SW480 (cell line): ENCODE measurements around the gene MSANTD2.

Experiments
- DNase-seq: peaks from one replicate; pipeline ENCODE4 v3.0.0-alpha.2; 2016; ENCODE audit warnings: low spot score

MSANTD2 gene

DNA sequence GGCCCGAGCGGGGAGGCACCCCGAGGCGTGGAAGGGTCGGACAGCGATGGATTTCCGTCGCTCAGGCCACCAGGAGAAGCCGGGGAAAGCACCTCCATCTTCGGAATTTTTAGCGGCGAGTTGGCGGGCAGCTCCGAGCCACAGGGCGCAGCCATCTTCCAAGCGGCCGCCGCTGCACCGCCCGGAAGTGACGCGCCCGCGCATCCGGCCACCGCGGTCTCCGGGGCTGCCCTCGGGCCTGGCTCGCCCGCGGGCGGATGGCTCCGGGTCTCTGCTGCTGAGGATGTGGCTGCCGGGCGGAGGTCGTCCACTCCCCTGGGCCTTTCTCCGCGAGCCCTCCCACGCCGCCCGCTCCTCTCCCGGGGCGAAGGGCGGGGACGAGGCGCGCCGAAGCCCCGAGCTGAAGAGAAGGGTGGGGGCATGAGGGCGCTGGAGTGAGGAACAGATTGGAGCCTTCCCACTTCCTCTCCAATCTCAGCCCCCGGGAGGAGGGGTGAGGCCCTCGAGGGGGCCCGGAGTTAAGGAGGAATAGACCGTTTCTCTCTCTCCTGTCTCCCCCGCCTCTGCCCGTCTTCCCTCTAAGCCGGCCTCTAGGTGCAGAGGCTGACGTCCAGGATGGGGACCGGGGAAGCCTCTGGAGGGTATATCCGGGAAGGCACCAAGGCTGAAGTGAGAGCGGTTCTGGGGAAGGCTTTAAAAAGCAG is at the start of gene MSANTD2:
Gene MSANTD2, minus strand, starts transcription at position 181 of the 704 bp plus-strand sequence. Its CDS starts 26 bp downstream, at position 155.
- DNase-seq: peak; percentile 66

DNA sequence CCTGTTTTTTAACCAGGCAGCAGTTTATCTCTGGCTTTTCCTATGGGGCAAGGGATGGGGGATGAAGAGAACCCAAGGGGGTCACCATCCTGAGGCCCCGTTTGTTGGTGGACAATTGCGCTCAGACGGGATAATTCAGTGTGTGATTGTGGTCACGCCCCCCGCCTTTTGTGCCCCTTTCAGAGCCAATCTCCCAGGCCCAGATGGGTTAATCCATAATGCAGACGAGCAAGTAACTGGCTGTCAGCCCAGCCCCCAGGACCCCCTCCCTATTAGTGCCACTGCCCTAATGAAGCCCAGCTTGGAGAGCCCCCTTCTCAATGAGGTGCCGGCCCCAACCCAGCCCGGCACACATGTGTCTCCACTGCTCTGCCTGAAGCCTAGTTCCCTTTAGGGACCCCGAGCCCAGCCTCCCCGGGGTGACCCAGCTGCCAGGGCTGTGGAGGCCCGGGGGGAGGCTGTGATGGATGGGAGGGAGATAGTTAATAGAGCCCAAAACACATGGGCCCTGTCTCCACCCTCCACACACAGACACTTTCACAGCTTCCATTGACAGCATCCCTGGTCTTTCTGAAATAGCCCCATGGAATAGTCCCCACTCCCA is 46.0 kb upstream of the MSANTD2 start:
- DNase-seq: no peak

DNA sequence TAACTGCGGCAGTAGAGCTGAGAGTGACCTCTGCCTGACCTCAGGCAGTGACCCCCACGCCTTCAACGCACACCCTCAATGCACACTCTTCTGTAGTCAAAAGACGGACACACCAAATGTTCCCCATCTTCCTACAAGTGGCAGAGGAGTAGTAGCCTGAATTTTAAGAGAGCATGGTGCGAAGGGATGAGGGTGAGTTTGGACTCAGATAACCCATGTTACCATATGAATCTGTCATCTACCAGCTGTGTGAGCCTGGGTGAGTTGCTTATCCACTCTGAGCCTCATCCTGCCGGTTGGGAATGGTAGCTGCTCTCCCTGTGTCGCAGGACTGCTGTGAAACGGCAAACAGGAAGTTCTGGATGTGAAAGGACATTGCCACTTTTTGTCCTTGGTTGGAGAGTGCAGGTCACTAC is 44.5 kb upstream of the MSANTD2 start:
- no peak for DNase-seq

DNA sequence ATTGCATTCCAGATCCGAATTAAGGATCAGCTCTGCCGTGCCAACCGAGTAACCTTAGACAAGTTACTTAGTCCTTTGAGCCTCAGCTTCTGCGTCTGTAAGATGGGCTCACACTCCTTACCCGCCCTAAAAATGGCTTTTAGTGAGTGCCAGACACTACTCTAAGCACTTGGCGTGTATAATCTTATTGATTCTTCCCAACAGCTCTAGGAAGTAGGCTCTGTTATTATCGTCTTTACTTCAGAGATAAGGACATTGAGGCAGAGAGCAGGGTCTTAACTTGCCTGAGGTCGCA is 43.4 kb upstream of the MSANTD2 start:
- no peak for DNase-seq

DNA sequence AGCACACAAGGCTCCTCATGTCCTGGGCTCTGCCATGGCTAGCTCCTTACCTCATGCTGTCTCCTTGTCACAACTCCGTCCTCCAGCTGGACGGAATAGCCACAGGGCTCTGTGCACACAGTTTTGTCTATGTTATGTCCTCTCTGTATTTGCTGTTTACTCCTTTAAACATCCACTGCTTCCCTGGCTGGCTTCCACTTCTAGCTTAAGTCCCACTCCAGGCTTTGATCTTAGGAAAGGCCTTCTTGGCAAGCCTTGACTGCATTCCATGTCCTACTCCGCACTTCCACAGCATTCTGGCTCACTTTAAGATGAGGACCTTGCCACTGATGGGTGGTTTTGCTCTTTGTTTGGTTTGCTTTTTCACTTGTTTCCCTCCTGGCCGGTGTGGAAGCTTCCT is 42.1 kb upstream of the MSANTD2 start:
- DNase-seq: no peak

DNA sequence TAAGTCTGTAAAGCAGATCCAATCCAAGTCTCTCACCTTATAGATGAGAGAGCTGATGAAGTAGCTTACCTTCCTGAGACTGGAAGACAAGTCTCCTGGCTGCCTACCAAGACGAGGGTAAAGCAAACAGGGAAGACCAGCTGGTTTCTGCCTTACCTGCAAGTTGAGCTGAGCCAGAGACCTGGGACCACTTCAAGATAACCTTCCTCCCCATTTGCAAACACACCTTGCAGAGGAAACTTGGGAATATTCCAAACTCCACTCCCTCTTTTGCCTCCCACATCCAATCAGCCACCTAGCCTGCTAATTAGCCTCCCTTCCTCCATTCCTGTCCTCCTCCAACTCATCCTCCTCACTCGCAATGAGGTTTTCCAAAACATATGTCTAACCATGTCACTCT is 41.6 kb upstream of the MSANTD2 start:
- DNase-seq: no peak

DNA sequence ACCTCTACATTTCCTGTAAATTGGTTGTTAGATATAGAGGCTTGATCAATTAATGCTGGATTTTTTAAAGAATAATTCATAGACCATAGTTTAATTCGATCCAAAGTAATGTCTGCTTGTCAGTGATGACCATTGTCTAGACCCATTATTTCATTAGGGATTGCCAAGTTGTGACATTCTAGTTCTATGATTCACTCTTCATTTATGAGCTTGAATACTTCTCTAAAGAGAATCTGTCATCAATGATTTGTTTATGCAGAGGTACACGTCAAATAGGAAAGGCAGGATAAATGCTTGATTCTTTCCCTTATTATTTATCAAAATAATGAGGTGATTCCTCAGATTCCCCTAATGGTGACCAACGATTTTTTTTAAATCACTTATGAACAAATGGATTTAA is 41.0 kb upstream of the MSANTD2 start:
- DNase-seq: no peak

DNA sequence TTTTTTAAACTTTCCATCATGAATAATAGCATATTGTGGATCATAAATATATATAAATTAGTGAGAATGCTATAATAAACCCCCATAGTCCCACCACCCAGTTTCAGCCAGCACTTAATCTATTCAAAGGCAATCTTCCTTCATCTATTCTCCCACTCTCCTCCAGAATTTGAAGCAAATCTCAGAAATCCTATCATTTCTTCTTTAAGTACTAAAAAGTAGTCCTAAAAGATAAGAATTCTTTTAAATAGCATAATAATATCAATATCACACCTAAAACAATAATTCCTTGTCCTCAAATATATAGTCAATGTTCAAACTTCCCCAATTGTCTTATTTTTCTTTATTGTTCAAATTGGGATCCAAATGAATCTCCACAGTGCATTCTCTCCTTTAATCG is 40.5 kb upstream of the MSANTD2 start:
- no peak for DNase-seq

DNA sequence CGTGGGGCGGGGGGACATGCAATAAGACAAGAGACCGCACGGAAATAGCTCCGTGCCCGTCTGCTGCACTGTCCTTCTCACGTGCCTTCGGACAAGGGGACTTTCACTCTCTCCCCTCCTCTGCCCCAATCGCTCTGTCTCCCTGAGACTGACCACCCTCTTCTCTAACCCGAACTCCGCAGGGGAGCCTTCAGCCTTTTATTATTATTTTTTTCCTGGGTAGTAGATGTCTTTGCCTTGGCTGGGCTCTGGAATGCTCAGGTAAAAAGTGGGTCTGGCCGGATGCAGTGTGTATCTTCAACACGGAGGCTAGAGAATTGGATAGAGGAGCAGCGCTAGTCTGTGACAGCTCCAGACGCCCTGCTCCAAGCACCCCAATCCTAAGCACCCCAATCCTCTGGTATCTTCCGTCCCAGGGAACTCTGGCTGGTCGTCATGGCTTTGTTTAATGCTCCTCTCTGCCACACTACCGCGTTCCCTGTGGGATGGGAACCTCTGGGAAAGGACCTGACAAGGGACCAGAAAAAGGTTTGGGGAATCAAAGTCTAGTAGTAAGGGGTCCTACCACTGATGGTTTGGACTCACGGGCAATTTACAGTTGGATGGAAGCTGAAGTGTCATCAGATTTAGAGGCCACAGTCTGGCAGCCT is 39.9 kb upstream of the MSANTD2 start:
- DNase-seq: no peak

DNA sequence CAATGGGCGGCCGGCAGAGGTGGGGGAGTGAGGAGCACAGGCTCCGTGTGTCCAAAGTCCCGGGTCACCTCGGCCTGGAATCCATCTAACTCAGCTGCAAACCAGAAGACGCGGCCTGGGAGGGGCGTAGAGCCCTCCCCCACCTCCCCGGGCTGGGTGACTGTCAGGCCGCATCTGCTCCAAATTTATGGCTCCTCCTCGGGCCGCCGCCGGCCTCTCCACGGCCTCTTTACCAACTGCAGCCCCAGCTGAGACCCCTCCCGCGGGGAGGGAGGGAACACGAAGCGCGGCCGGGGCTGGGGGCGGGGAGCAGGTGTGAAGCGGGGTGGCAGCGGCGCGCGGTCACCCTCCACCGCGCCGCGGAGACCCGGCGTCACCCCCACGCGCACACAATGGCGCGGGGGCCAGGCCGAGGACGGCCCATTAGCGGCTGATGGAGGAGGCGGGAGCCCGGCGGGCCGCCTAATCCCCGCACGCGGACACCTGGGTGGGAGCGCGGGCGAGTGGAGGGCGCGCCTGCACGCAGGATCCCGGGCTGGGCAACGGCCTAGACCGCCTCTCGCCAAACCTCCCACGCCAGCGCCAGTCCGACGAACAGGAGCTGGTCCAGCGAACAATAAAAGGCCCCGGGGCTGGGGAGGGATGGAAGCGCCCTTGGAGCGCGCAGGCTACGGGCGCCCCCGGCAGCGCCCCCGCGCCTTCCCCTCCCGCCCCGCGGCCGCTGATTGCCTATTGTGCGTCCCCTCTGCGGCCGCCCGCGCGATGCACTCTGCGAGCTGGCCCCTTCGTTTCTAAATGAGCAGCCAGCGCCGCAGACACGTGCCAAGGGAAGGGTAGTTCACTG is 39.1 kb upstream of the MSANTD2 start:
- DNase-seq: no peak

DNA sequence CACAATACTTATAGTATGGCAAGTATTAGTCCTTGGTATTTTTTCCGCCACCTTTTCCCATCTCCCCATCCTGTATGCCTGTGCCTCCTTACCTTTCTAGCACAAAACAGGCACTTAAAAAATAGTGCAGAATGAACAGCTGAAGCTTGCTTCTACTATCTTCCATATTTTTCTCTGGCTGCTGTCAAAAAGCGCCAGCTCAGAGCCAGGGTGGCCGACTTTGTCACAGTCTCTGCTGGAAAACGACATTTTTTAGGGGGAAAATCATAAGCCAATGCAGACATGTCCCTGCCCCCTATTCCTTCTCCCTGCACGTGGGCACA is 38.6 kb upstream of the MSANTD2 start:
- no peak for DNase-seq

DNA sequence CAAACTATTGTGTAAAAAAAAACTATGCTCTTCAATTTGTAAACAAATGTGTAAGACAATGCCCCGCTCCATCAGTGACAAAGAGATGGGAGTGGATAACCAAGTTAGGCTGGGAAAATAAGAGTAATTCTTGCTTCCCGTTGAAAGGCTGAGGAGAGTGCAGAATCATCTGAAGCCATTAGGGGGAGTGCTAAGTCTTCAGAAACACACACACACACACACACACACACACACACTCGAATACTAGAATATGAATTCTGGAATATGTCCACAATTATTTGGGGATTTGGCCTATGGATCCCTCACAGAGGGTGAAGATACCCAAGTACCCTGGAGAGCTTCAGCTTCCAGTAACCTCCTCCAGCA is 37.3 kb upstream of the MSANTD2 start:
- peak; percentile 86 for DNase-seq

DNA sequence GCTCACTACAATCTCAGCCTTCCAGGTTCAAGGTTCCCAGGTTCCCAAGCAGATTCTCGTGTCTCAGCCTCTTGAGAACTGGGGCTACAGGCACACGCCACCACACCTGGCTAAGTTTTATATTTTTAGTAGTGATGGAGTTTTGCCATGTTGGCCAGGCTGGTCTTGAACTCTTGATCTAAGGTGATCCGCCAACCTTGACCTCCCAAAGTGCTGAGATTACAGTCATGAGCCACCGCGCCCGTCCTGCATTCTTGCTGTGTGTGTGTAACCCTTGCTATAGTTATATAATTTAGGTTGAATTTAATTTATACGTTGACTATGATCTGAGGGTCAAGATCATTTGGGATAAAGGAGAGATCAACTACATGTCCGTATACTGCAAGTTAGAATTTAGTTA is 35.7 kb upstream of the MSANTD2 start:
- no peak for DNase-seq

DNA sequence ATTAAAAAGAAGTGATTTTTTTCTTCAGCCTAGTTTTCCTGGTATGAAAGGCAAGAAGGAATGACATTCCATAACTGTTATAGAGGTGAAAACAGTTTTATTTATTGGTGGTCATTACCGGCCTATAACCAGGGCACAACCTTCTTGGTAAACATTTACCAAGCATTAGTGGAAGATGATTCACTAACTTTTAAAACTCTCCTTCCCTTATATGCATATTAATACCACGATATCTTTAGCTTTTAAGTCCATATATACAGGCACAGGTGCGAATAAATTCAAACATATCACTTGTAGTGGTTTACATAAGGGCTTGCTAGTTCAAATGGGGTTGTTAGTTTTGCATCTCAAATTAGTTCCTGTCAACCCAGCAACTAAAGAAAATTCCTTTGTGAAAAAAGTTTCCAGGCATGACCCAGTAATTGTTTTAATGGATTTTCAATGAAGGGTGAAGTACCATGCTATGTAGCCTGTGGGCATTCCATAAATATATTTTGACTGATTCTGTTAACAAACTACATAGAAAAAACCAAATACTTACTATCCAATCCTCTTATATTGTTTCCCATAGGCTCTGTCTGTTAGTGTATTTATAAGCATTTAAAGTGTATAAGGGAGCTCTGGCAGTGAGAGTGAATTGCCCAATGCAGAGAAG is 34.4 kb upstream of the MSANTD2 start:
- DNase-seq: no peak

DNA sequence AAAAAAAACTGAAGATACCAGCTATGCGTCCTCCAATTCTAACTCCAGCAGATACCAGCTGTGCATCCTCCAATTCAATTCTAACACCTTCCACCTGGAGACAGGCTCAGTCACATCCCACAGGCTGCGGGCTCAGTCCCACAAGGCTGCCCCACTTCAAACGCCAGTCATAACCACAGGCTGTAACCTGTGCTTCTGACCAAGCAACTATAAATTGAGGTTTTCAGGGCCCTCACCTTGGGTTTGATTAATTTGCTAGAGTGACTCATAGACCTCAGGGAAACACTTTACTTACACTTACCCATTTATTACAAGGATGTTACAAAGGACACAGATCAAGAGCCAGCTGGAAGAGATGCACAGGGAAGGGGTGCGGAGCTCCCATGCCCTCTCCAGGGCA is 32.4 kb upstream of the MSANTD2 start:
- DNase-seq: peak; percentile 96

DNA sequence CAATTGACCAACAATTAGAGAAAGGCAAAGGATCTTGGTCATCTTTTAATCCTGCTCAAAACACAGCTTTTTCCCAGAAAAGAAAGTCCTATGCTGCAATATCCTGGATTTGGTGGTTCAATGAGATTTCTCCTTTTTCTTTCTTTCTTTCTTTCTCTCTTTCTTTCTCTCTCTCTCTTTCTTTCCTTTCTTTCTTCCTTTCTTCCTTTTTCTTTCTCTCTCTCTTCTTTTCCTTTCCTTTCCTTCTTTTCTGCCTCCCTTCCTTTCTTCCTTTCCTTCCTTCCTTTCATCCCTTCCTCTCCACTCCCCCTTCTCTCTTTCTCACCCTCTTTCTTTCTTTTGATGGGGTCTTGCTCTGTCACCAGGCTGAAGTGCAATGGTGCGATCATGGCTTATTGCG is 31.7 kb upstream of the MSANTD2 start:
- DNase-seq: no peak

DNA sequence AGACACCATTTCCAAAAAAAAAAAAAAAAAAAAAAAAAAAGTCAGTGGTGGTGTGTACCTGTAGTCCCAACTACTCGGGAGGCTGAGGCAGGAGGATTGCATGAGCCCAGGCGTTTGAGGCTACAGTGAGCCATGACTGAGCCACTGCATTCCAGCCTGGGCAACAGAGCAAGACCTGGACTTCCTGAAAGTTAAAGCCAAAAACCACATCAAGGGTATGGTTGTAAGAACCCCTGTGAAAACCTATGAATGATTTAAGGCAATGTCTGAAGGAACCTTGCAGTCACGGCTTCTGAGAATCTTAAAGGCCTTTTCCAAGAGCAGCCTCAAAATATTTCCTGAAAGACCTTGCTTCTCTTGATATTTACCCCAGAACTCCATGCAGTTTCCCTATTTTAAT is 30.5 kb upstream of the MSANTD2 start:
- peak; percentile 56 for DNase-seq

DNA sequence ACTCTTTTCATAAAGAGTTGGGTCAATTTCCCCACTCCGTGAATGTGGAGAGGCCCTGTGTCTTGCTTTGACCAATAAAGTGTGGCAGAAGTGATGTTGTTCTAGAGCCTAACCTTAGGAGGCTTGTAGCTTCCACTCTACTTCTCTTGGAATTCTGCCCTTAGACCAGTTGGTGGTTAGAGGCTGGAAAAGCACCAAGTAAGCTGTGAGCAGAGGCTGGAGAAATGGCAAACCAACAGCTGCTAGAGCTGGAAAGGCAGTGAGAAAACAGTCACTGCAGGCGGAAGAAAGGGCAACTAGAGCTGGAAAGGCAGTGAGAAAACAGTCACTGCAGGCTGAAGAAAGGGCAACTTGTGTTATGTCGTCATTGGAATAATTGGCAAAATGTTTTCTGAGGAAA is 29.8 kb upstream of the MSANTD2 start:
- DNase-seq: no peak

DNA sequence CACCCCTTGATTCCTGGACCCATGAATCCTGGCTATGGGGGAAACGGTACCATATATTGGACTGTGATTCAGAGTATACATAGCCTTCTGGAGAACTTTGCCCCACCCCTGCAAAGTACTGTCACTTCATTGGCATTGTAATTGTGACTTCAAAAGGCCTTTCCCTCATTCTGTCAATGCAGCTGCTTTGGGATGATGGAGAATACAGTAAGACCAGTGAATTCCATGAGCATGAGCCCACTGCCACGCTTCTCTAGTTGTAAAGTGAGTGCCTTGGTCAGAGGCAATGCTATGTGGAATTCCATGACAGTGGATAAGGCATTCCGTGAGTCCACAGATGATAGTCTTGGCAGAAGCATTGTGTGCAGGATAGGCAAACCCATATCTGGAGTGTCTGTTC is 25.7 kb upstream of the MSANTD2 start:
- no peak for DNase-seq

DNA sequence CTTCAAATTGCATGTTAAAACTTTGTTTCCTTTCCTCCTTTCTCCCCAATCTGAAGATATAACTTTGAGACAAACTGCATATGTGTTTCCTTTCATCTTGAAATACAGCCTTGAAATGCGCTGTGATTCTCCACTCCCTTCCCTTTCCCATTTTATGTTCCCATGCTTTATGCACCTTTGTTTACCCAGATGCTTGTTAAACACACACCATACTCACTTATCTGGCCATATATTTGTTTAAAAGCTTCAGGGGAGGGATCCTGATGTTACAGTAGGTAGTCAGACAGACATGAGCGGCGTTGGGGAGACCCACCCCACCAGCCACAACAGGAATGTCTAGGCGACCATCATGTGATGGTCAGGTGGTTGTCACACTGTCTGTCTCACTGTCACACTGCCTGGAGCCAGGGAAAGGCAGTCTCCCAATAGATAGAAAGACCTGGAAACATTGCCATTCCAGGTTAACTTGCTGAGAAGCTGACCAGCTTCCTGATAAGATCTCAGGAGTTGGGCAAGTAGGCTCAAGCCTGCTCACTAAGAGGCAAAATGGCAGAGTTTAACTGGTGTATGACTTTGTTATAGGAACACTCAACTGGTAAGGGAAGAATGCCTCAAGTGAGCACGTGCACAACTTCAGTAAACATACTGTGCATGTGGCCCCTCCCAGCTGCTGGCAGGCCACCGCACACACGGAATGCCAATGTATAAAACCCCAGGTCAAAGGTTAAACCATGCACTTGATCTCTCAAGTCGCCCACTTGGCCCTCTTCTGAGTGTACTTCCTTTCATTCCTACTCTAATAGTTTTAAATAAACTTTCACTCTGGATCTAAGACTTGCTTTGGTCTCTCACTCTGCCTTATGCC is 23.5 kb upstream of the MSANTD2 start:
- DNase-seq: no peak

DNA sequence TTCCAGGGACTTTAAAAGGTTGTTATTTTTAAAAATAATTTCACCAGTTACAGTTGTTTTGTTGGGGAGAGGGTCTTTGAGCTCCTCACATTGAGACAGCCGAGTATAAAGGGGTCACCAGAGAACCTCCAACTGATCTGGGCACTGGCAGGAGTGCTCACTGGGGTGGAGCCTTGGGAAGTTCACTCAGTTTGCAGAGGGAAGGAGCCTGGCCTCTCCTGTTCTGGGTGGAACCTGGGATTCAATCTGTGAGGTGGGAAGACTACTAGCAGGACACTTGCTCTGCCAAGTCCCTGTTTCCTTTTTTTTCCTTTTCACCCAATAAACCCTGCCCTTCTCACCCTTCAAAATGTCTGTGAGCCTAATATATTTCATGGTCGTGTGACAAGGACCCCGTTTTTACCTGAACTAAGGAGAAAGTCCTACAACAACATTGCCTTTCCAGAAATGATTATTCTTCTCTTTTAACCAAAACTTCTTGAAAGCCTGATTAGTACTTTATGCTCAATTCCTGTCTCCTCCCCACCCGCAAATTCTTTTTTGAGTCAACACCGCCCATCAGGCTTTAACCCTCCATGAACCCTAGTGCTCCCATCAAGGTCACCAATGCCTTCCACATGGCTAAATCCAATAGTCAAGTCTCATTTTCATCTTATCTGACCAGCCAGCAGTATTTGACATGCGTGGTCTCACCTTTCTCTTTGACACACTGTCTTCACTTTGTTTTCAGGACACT is 22.0 kb upstream of the MSANTD2 start:
- DNase-seq: no peak
